Measurements from ENCODE around the gene SPEM1.

The SPEM1 gene, protein sequence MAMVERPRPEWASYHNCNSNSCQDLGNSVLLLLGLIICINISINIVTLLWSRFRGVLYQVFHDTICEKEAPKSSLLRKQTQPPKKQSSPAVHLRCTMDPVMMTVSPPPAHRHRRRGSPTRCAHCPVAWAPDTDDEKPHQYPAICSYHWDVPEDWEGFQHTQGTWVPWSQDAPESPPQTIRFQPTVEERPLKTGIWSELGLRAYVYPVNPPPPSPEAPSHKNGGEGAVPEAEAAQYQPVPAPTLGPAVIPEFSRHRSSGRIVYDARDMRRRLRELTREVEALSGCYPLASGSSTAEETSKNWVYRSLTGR

GRCh38 chr17:7419819-7420610, at the start of gene SPEM1:
SPEM1 (plus strand) TSS chr17:7420324; CDS start chr17:7420385, 61 bp downstream.
- no peak for DNase-seq (ENCODE audit: low spot score)

DNA sequence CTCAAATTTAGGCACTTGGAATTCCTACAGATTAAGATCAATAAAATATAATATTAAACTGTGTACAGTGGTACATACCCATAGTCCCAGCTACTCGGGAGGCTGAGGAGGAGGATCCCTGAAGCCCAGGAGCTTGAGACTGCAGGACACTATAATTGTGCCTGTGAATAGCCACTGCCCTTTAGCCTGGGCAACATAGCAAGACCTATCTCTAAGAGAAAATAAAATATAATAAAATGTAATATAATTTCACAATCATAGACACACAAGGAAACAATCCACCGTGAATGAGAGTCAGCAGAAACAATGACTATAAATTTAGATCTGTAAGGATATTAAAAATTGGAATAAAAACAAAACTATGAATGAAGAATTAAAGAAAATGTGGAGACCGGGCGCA, 49.3 kb upstream of the SPEM1 start:
- DNase-seq (ENCODE audit: low spot score) = no peak

DNA sequence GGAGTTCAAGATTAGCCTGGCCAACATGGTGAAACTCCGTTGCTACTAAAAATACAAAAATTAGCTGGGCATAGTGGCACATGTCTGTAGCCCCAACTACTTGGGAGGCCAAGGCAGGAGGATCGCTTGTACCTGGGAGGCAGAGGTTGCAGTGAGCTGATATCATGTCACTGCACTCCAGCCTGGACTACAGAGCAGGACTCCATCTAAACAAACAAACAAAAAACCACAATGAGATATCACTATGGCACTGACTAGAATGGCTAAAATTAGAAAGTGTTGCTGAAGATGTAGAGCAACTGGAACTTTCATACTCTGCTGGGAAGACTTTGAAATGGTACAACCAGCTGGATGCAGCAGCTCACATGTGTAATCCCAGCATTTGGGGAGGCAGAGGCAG, 45.8 kb upstream of the SPEM1 start:
- DNase-seq (ENCODE audit: low spot score) = no peak

- no peak for DNase-seq (ENCODE audit: low spot score)
Measured at GRCh38 chr17:7379134-7379533, 41.0 kb upstream of the SPEM1 start.

DNA sequence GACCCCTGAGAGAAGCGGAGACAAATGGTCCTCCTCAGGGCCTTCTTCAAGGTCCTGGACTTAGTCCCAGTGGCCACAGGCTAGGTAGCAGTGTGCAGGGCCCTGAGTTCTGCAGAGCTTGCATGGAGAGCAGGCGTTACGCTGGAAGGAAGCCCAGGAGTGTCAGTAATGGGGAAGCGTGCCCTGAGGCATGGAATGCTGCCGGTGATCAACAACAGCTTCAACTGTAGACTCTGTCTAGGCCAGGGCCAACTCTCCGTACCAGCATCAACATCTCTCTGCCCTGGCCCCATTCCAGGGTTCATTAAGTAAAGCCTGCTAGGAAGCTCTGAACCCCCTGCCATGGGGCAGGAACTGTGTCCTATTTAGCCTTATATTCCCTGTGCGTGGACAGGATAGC, 39.8 kb upstream of the SPEM1 start:
- DNase-seq (ENCODE audit: low spot score) = peak; percentile 69

- peak; percentile 48 for DNase-seq (ENCODE audit: low spot score)
Measured at GRCh38 chr17:7380855-7381683, 39.1 kb upstream of the SPEM1 start, which contains the start of gene TNK1. TNK1 (plus strand) TSS chr17:7381089; CDS start chr17:7382927, 1,838 bp downstream.

DNA sequence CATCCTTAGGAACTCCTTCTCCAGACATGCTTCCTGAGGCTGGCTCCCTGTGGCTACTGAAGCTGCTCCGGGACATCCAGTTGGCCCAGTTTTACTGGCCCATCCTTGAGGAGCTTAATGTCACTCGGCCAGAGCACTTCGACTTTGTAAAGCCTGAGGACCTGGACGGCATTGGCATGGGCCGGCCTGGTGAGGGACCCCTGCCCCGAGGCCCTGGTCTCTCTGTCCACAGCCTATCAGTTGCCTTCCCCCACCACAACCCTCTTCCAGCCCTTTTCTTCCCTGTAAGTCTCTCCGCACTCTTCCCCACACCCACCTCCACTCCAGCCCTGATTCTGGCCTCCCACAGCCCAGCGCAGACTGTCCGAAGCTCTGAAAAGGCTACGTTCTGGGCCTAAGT, 37.2 kb upstream of the SPEM1 start:
- no peak for DNase-seq (ENCODE audit: low spot score)

DNA sequence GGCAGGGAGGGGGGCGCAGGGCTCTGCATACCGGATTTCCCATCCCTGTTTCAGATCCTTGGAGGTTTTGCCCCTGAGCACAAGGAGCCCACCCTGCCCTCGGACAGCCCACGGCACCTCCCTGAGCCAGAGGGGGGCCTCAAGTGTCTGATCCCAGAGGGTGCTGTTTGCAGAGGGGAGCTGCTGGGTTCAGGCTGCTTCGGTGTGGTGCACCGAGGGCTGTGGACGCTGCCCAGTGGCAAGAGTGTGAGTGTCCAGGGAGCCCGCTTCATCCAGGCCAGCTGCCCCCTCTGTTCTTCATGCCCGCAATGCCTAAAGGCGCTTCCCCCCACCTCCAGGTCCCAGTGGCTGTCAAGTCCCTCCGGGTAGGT, 36.8 kb upstream of the SPEM1 start:
- DNase-seq (ENCODE audit: low spot score) = no peak

DNA sequence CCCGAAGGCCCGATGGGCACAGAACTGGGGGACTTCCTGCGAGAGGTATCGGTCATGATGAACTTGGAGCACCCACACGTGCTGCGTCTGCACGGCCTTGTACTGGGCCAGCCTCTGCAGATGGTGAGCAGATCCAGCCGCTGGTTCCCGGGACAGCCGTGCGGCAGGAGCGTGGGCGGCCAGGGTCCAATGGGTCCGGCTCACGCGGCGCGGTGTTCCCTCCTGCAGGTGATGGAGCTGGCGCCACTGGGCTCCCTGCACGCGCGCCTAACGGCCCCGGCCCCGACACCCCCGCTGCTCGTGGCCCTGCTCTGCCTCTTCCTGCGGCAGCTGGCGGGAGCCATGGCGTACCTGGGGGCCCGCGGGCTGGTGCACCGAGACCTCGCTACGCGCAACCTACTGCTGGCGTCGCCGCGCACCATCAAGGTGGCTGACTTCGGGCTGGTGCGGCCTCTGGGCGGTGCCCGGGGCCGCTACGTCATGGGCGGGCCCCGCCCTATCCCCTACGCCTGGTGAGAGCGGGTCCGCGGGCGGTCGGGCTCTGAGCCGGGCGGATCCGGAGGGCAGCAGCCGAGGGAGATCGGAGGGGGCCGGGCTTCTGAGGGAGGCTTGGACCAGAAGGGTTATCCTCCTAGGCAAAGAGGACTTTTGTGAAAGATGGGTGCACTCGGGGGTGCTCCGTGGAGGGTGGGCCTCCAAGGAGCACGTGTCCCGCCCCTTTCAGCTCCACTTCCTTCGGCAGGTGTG, 36.2 kb upstream of the SPEM1 start:
- peak; percentile 77 for DNase-seq (ENCODE audit: low spot score)

DNA sequence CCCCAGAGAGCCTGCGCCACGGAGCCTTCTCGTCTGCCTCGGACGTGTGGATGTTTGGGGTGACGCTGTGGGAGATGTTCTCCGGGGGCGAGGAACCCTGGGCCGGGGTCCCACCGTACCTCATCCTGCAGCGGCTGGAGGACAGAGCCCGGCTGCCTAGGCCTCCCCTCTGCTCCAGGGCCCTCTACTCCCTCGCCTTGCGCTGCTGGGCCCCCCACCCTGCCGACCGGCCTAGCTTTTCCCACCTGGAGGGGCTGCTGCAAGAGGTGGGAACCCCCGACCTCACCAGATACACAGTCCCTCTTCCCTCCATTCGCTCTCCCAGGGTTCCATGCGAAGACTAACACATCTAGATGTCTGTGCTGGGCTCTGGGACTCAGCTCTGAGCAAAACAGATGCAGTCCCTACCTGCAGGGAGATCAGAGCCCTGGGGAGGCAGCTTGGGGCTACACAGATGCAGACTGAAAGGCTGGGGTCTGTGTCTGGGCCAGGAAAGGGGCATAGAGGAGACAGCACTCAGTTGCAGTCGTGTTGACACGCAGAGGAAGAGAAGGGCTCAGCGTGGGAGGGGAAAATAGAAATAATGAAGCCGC, 35.5 kb upstream of the SPEM1 start:
- DNase-seq (ENCODE audit: low spot score) = no peak

DNA sequence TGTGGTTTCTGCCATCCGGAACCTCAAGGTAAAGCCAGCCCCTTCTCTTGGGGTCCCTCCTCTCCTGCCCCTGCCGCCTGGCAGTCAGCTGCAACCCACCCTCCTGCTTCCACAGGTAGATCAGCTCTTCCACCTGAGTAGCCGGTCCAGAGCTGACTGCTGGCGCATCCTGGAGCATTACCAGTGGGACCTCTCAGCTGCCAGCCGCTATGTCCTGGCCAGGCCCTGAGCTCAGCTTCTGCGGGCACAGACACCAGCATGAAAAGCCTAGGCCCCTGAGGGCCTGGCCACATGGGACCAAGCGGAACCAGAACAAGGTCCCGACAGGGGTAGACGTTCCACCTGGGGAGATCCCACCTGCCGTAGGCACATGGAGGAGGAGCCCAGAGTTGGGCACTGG, 31.3 kb upstream of the SPEM1 start:
- DNase-seq (ENCODE audit: low spot score) = no peak

DNA sequence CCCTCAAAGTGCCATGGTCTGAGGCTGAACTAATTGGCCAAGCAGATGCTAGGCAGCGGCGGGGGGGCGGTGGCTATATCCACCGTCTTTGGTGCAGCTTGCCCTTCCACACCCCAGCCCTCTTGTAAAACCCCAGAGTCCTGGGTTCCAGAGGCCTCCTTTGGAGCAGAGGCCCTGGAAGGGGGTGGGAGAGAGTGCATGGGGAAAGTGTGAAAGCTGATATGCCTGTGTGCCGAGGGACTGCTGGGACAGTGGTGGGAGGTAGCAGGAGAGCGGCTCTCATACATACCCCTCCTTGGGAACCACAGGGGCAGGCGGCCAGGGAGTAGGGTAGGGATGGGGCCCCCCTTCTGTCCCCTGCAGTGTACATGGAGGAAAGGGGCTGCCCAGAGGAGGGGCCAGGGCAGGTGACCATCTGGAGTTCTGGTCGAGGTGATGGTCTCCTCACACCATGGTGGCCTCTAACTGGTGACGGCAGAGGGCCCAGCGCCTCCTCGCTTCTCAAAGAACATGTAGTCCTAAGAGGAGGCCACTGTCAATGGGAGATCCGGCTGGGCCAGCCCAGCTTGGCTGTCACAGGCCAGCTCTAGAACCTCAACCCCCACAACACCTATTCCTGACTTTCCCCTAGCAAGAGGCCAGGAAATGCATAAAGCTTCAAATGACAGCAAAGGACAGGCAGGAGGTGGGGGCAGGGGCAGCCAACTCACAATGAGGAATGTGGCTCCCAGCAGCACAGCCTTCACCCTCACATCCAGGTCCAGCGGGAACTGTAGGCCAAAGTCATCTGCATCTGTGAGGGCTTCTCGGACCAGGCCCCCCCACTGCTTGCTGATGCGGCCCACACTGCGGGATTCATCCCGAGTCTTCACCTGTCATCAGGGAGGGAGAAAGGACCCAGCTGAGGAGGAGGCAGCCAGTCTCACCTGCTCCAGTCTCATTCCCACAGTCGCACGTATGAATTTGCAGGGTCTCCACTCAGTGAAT, 29.9 kb upstream of the SPEM1 start:
- DNase-seq (ENCODE audit: low spot score) = no peak

- DNase-seq (ENCODE audit: low spot score) = no peak
Measured at GRCh38 chr17:7391307-7391706, 28.8 kb upstream of the SPEM1 start.

- DNase-seq (ENCODE audit: low spot score) = no peak
Measured at GRCh38 chr17:7392696-7393612, 27.2 kb upstream of the SPEM1 start.

DNA sequence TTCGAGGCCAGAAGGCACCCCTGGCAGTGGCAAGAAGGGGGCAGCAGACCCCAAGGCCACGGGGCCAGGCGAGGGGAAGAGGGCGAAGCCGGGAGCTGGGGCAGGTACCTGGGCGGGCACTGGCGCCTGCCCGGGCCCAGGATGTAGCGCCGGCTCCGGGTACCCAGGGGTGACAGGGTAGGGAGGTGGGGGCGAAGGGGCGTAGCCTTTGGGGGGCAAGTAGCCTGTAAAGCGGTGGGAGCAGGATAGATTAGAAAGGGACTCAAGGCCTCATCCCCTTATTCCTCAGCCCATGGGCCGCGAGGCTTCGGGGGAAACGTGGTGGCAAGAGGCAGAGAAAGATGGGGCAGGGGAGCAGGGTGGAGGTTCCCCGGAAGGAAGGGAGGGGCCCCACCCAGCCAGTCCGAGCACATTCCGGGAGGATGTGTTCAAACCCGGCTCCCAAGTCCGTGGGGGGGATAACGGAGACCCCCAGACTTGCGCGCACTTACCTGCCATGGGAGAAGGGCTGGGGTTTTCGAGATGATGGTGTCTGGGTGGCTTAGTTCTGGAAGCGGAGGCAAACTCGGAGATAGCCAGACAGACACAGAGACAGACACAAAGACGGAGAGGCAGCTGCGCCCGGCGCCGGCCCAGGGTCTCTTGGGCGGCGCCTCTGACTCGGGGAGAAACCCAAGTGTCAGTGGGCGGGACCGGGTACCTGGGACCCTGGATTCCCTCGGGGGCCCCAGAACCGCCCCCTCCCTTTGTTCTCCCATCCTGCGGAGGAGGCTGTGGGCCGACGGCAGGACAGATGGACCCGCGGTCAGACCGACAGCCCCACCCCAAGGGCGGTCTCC, 26.3 kb upstream of the SPEM1 start:
- peak; percentile 71 for DNase-seq (ENCODE audit: low spot score)

GRCh38 chr17:7394452-7395191, 25.5 kb upstream of the SPEM1 start, which contains the start of gene PLSCR3:
PLSCR3 (minus strand) TSS chr17:7394525; CDS start chr17:7394110, 415 bp downstream.
- DNase-seq (ENCODE audit: low spot score) = peak; percentile 96

GRCh38 chr17:7396147-7396546, 24.0 kb upstream of the SPEM1 start:
- DNase-seq (ENCODE audit: low spot score) = no peak

Measured in AG08396 (cell line).